Natural killer cell (primary cell): ENCODE measurements around the gene SUMO2. TPM values are rescaled to one million over a fixed set of nuclear protein-coding genes. Genes with fewer than 3 reads are reported as not detected.

Experiments
- ATAC-seq, 3 donors: fragments of 150-1000 bp in 2 of 3; fragments of 200-7000 bp in 1 of 3; cut with Tn5 transposase; 1 replicate in 1 of 3; 2 replicates in 2 of 3; pipeline ENCODE4 v1.10.0; 2021; ENCODE audit warnings: mild to moderate bottlenecking in 2 of 3, moderate library complexity in 2 of 3
- DNase-seq, 2 donors: peaks; one replicate each; pipeline versions ENCODE4 v3.0.0 to v3.0.0-alpha.2; 2013 to 2021; ENCODE audit warnings: mixed read lengths in 1 of 2
- H3K27ac ChIP-seq: one replicate; pipeline ENCODE4 v1.5.1; 2013; ENCODE audit warnings: mild to moderate bottlenecking, low read length
- H3K27me3 ChIP-seq: one replicate; pipeline ENCODE4 v1.6.1; 2013; ENCODE audit warnings: low read length; ENCODE audit not compliant: control insufficient read depth, insufficient read depth
- H3K36me3 ChIP-seq: one replicate; pipeline ENCODE4 v1.6.1; 2013; ENCODE audit warnings: low read length; ENCODE audit not compliant: control insufficient read depth, insufficient read depth
- H3K4me1 ChIP-seq: one replicate; pipeline ENCODE4 v1.6.1; 2013; ENCODE audit warnings: low read length; ENCODE audit not compliant: control insufficient read depth, insufficient read depth
- H3K4me3 ChIP-seq: one replicate; pipeline ENCODE4 v1.5.1; 2013; ENCODE audit warnings: low read length
- H3K9me3 ChIP-seq: one replicate; pipeline ENCODE4 v1.6.1; 2013; ENCODE audit warnings: low read length; ENCODE audit not compliant: control insufficient read depth, insufficient read depth
- H3K27ac Mint-ChIP-seq, 2 donors: one replicate each; pipeline ENCODE4 v1.8.0; 2022; ENCODE audit warnings: mild to moderate bottlenecking in 2 of 2, mixed read lengths in 2 of 2, moderate library complexity in 1 of 2
- H3K27me3 Mint-ChIP-seq, 2 donors: one replicate each; pipeline ENCODE4 v1.8.0; 2022; ENCODE audit warnings: low read depth in 2 of 2, mixed read lengths in 2 of 2
- H3K36me3 Mint-ChIP-seq: one replicate; pipeline ENCODE4 v1.8.0; 2022; ENCODE audit warnings: mixed read lengths
- H3K4me1 Mint-ChIP-seq, 2 donors: one replicate each; pipeline ENCODE4 v1.8.0; 2022; ENCODE audit warnings: mixed read lengths in 2 of 2
- H3K4me3 Mint-ChIP-seq: one replicate; pipeline ENCODE4 v1.8.0; 2022; ENCODE audit warnings: mild to moderate bottlenecking, moderate library complexity, mixed read lengths
- H3K9me3 Mint-ChIP-seq, 2 donors: one replicate each; pipeline ENCODE4 v1.8.0; 2022; ENCODE audit warnings: mixed read lengths in 2 of 2
- WGBS: methylation state at CpG from one replicate; pipeline ENCODE4 v1.1.7; 2013; ENCODE audit warnings: missing lambda C conversion rate; ENCODE audit not compliant: insufficient coverage; 5-methylcytosine and 5-hydroxymethylcytosine counted together
- intact Hi-C: fragments of 100-400 bp; cut with micrococcal nuclease; formaldehyde crosslinking; loops from one replicate; pipeline ENCODE4 v1.14.2; 2022
- total RNA-seq, 4 donors: library from RNA; stranded (reverse); fragments of 120-200 nt in 1 of 4; gene quantifications; one replicate each; pipeline versions ENCODE4 v1.2.3 to v1.2.4, GENCODE V29; 2013 to 2022
- TF ChIP-seq, protein P1 (sequence below): fragments of 200-600 bp; IDR thresholded peaks from one replicate; pipeline ENCODE4 v1.8.0; 2022; ENCODE audit warnings: antibody characterized with exemption

Gene SUMO2
- total RNA-seq, 3 donors from 2014 or later (not counting 1 experiment from before 2014, with no cell fraction given): 240 to 294 (median 250) TPM

- Mint-ChIP-seq H3K4me1 (no peaks in the 10 kb centered on the region), H3K27ac (peak overlapping the region in 1 of 2 donors; percentile 18), H3K9me3 (no peaks in the 10 kb centered on the region), H3K36me3 (no peaks in the 10 kb centered on the region), H3K4me3 (no peak overlapping the region), H3K27me3 (no peaks in the 10 kb centered on the region)
- ATAC-seq (no peak), DNase-seq (no peak)
- TF ChIP-seq, protein P1, sequence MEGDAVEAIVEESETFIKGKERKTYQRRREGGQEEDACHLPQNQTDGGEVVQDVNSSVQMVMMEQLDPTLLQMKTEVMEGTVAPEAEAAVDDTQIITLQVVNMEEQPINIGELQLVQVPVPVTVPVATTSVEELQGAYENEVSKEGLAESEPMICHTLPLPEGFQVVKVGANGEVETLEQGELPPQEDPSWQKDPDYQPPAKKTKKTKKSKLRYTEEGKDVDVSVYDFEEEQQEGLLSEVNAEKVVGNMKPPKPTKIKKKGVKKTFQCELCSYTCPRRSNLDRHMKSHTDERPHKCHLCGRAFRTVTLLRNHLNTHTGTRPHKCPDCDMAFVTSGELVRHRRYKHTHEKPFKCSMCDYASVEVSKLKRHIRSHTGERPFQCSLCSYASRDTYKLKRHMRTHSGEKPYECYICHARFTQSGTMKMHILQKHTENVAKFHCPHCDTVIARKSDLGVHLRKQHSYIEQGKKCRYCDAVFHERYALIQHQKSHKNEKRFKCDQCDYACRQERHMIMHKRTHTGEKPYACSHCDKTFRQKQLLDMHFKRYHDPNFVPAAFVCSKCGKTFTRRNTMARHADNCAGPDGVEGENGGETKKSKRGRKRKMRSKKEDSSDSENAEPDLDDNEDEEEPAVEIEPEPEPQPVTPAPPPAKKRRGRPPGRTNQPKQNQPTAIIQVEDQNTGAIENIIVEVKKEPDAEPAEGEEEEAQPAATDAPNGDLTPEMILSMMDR: no peak
- Histone ChIP-seq H3K27me3 (no peaks in the 10 kb centered on the region), H3K27ac (no peak overlapping the region), H3K36me3 (peaks cover 67% of the 10 kb centered on the region), H3K4me3 (no peak overlapping the region), H3K4me1 (peaks cover 9% of the 10 kb centered on the region), H3K9me3 (no peaks in the 10 kb centered on the region)
- 83% methylated on average over 4 of the region's 4 CpGs for WGBS
- intact Hi-C loops: no loop called here
Observed at GRCh38 chr17:75228847-75229246, 46.1 kb upstream of the SUMO2 start.

- Histone ChIP-seq H3K4me3 (no peak overlapping the region), H3K27ac (no peak overlapping the region), H3K27me3 (no peaks in the 10 kb centered on the region), H3K36me3 (peaks cover 70% of the 10 kb centered on the region), H3K4me1 (peaks cover 9% of the 10 kb centered on the region), H3K9me3 (no peaks in the 10 kb centered on the region)
- Mint-ChIP-seq H3K9me3 (no peaks in the 10 kb centered on the region), H3K27me3 (no peaks in the 10 kb centered on the region), H3K4me1 (no peaks in the 10 kb centered on the region), H3K27ac (peak overlapping the region in 1 of 2 donors; percentile 18), H3K36me3 (no peaks in the 10 kb centered on the region), H3K4me3 (no peak overlapping the region)
- TF ChIP-seq, protein P1: no peak
- 73% methylated on average over 2 of the region's 2 CpGs for WGBS
- intact Hi-C loops: no loop called here
- no peak for ATAC-seq
- DNase-seq: no peak
Observed at GRCh38 chr17:75228305-75228704, 45.5 kb upstream of the SUMO2 start.

DNA sequence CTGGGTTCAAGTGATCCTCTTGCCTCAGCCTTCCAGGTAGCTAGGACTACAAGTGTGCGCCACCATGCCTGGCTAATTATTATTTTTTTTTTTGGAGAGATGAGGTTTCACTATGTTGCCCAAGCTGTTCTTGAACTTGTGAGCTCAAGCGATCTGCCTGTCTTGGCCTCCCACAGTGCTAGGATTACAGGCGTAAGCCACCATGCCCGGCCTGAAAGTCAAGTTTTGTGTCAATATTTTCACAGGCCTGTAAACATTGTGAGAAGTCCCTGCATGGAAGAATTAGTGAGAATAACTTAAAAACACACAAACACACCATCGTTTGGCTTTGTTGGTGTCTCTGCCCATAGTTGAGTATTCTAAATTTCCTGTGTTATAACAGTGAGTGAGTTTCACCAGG lies 45.0 kb upstream of the SUMO2 start:
- H3K4me3 Mint-ChIP-seq: no peak overlapping the region
- 92% methylated on average over 4 of the region's 5 CpGs for WGBS
- TF ChIP-seq, protein P1: no peak
- no peaks in the 10 kb centered on the region for H3K36me3 Mint-ChIP-seq
- Histone ChIP-seq H3K4me3 (no peak overlapping the region), H3K36me3 (peaks cover 69% of the 10 kb centered on the region), H3K27ac (no peak overlapping the region), H3K4me1 (peaks cover 9% of the 10 kb centered on the region), H3K9me3 (no peaks in the 10 kb centered on the region), H3K27me3 (no peaks in the 10 kb centered on the region)
- DNase-seq: no peak
- no peaks in the 10 kb centered on the region for H3K9me3 Mint-ChIP-seq
- H3K27me3 Mint-ChIP-seq: no peaks in the 10 kb centered on the region
- no peak overlapping the region for H3K27ac Mint-ChIP-seq
- H3K4me1 Mint-ChIP-seq: no peaks in the 10 kb centered on the region
- no peak for ATAC-seq
- intact Hi-C loops: no loop called here

- no peaks in the 10 kb centered on the region for H3K27me3 ChIP-seq
- no peaks in the 10 kb centered on the region for H3K27me3 Mint-ChIP-seq
- H3K4me1 ChIP-seq: peaks cover 9% of the 10 kb centered on the region
- no peak overlapping the region for H3K27ac Mint-ChIP-seq
- intact Hi-C loops: no loop called here
- no peak overlapping the region for H3K27ac ChIP-seq
- peaks cover 53% of the 10 kb centered on the region for H3K36me3 ChIP-seq
- H3K9me3 ChIP-seq: no peaks in the 10 kb centered on the region
- TF ChIP-seq, protein P1: no peak
- no peak for DNase-seq
- 91% methylated on average over 14 of the region's 14 CpGs for WGBS
- H3K4me3 ChIP-seq: no peak overlapping the region
- ATAC-seq: no peak
- H3K4me3 Mint-ChIP-seq: no peak overlapping the region
- peaks cover 0 to 5% of the 10 kb centered on the region in 2 donors for H3K4me1 Mint-ChIP-seq
- no peaks in the 10 kb centered on the region for H3K9me3 Mint-ChIP-seq
- H3K36me3 Mint-ChIP-seq: no peaks in the 10 kb centered on the region
Observed at GRCh38 chr17:75225016-75225415, 42.3 kb upstream of the SUMO2 start.
